HEK293 (cell line): ENCODE results near the gene CDH18.

Experiments used
- CTCF ChIA-PET: fragments of 350-600 bp; formaldehyde crosslinking; extraction: SDS; loops from one replicate; lab custom pipeline; 2021; ENCODE audit warnings: antibody characterized with exemption; lab: Yijun Ruan, JAX
- POLR2A ChIA-PET: fragments of 300-600 bp; formaldehyde crosslinking; extraction: SDS; loops from one replicate; lab custom pipeline; 2020; ENCODE audit warnings: antibody characterized with exemption, inconsistent platforms; lab: Yijun Ruan, JAX
- H3K27ac ChIP-seq: fragments of 200-500 bp; sonication (Bioruptor generic); 2 replicates; pipeline ENCODE4 v1.5.1; 2014; ENCODE audit warnings: low read depth, low read length, control low read depth, inconsistent platforms; ENCODE audit errors: extremely low read depth
- H3K36me3 ChIP-seq, 2 experiments: fragments of 200-500 bp in 1 of 2; sonication (Bioruptor generic) in 1 of 2; 1 replicate in 1 of 2; 2 replicates in 1 of 2; pipeline ENCODE4 v1.5.1; 2014 to 2017; ENCODE audit warnings: inconsistent platforms in 2 of 2, low read length in 2 of 2; ENCODE audit not compliant: control insufficient read depth in 2 of 2, insufficient read depth in 1 of 2
- H3K4me1 ChIP-seq: fragments of 200-500 bp; sonication (Bioruptor generic); 2 replicates; pipeline ENCODE4 v1.5.1; 2014; ENCODE audit warnings: mild to moderate bottlenecking, low read length, inconsistent platforms; ENCODE audit not compliant: control insufficient read depth, insufficient read depth
- H3K4me3 ChIP-seq: 2 replicates; pipeline ENCODE4 v1.5.1; 2011; ENCODE audit warnings: low read depth, mild to moderate bottlenecking, control low read depth, low read length, moderate library complexity
- H3K9me3 ChIP-seq: fragments of 200-500 bp; sonication (Bioruptor generic); 2 replicates; pipeline ENCODE4 v1.5.1; 2014; ENCODE audit warnings: low read depth, low read length, inconsistent platforms; ENCODE audit not compliant: control insufficient read depth, insufficient read depth
- MEIS1 ChIP-seq: sonication (generic); formaldehyde crosslinking; IDR thresholded peaks from 2 replicates; pipeline ENCODE4 v1.8.1; 2022; ENCODE audit warnings: missing genetic modification reagents, mild to moderate bottlenecking, borderline replicate concordance
- REPIN1 ChIP-seq: fragments of 450-650 bp; formaldehyde crosslinking; IDR thresholded peaks from 2 replicates; pipeline ENCODE4 v1.5.1; 2017; ENCODE audit warnings: missing biosample characterization, missing genetic modification characterization, low read depth
- SCRT1 ChIP-seq: fragments of 450-650 bp; formaldehyde crosslinking; IDR thresholded peaks from 2 replicates; pipeline ENCODE4 v1.5.1; 2016; ENCODE audit warnings: missing biosample characterization, missing genetic modification characterization, borderline replicate concordance
- TCF7L2 ChIP-seq: IDR thresholded peaks from 2 replicates; pipeline ENCODE4 v1.6.1; 2011; ENCODE audit warnings: low read depth, mild to moderate bottlenecking, inconsistent platforms, low read length, moderate library complexity, borderline replicate concordance
- YY1 ChIP-seq: fragments of 450-650 bp; formaldehyde crosslinking; IDR thresholded peaks from 2 replicates; pipeline ENCODE4 v1.5.1; 2018; ENCODE audit warnings: missing biosample characterization, missing genetic modification characterization
- ZBTB6 ChIP-seq: fragments of 450-650 bp; formaldehyde crosslinking; IDR thresholded peaks from 2 replicates; pipeline ENCODE4 v1.5.1; 2017; ENCODE audit warnings: missing biosample characterization, missing genetic modification characterization
- ZBTB7A ChIP-seq: fragments of 450-650 bp; formaldehyde crosslinking; IDR thresholded peaks from 2 replicates; pipeline ENCODE4 v1.5.1; 2016; ENCODE audit warnings: low read depth, missing biosample characterization, missing genetic modification characterization
- ZFP3 ChIP-seq: fragments of 450-650 bp; formaldehyde crosslinking; IDR thresholded peaks from 2 replicates; pipeline ENCODE4 v1.5.1; 2016; ENCODE audit warnings: low read depth, missing biosample characterization, missing genetic modification characterization
- ZNF155 ChIP-seq: fragments of 450-650 bp; formaldehyde crosslinking; IDR thresholded peaks from 2 replicates; pipeline ENCODE4 v1.5.1; 2016; ENCODE audit warnings: missing biosample characterization, missing genetic modification characterization
- ZNF202 ChIP-seq: fragments of 450-650 bp; formaldehyde crosslinking; IDR thresholded peaks from 2 replicates; pipeline ENCODE4 v1.5.1; 2016; ENCODE audit warnings: missing biosample characterization, missing genetic modification characterization, borderline replicate concordance
- ZNF23 ChIP-seq: fragments of 450-650 bp; formaldehyde crosslinking; IDR thresholded peaks from 2 replicates; pipeline ENCODE4 v1.5.1; 2016; ENCODE audit warnings: missing biosample characterization, missing genetic modification characterization, borderline replicate concordance
- ZNF280C ChIP-seq: fragments of 450-650 bp; formaldehyde crosslinking; IDR thresholded peaks from 2 replicates; pipeline ENCODE4 v1.5.1; 2016; ENCODE audit warnings: missing biosample characterization, missing genetic modification characterization
- ZNF366 ChIP-seq: fragments of 450-650 bp; formaldehyde crosslinking; conservative IDR thresholded peaks from 2 replicates; pipeline ENCODE4 v1.5.1; 2016; ENCODE audit warnings: missing biosample characterization, missing genetic modification characterization
- ZNF48 ChIP-seq: fragments of 450-650 bp; formaldehyde crosslinking; IDR thresholded peaks from 2 replicates; pipeline ENCODE4 v1.5.1; 2016; ENCODE audit warnings: missing biosample characterization, missing genetic modification characterization
- ZNF560 ChIP-seq: fragments of 450-650 bp; formaldehyde crosslinking; IDR thresholded peaks from 2 replicates; pipeline ENCODE4 v1.5.1; 2017; ENCODE audit warnings: missing biosample characterization, missing genetic modification characterization, borderline replicate concordance
- ZNF629 ChIP-seq: fragments of 450-650 bp; formaldehyde crosslinking; IDR thresholded peaks from 2 replicates; pipeline ENCODE4 v1.5.1; 2017; ENCODE audit warnings: missing biosample characterization, missing genetic modification characterization
- ZNF654 ChIP-seq: fragments of 450-650 bp; formaldehyde crosslinking; IDR thresholded peaks from 2 replicates; pipeline ENCODE4 v1.5.1; 2016; ENCODE audit warnings: low read depth, missing biosample characterization, missing genetic modification characterization
- ZNF658 ChIP-seq: fragments of 450-650 bp; formaldehyde crosslinking; IDR thresholded peaks from 2 replicates; pipeline ENCODE4; 2016; ENCODE audit warnings: missing biosample characterization, missing genetic modification characterization
- ZNF660 ChIP-seq: fragments of 450-650 bp; IDR thresholded peaks from 2 replicates; pipeline ENCODE4 v1.5.1; 2018; ENCODE audit warnings: missing biosample characterization, mild to moderate bottlenecking, missing genetic modification characterization
- ZNF707 ChIP-seq: fragments of 450-650 bp; formaldehyde crosslinking; IDR thresholded peaks from 2 replicates; pipeline ENCODE4 v1.5.1; 2016; ENCODE audit warnings: missing biosample characterization, missing genetic modification characterization
- ZXDB ChIP-seq: fragments of 450-650 bp; formaldehyde crosslinking; IDR thresholded peaks from 2 replicates; pipeline ENCODE4 v1.5.1; 2016; ENCODE audit warnings: missing biosample characterization, missing genetic modification characterization
- TF ChIP-seq, protein P1 (sequence below): fragments of 450-650 bp; formaldehyde crosslinking; IDR thresholded peaks from 2 replicates; pipeline ENCODE4 v1.5.1; 2016; ENCODE audit warnings: missing biosample characterization, missing genetic modification characterization

CDH18 gene

DNA sequence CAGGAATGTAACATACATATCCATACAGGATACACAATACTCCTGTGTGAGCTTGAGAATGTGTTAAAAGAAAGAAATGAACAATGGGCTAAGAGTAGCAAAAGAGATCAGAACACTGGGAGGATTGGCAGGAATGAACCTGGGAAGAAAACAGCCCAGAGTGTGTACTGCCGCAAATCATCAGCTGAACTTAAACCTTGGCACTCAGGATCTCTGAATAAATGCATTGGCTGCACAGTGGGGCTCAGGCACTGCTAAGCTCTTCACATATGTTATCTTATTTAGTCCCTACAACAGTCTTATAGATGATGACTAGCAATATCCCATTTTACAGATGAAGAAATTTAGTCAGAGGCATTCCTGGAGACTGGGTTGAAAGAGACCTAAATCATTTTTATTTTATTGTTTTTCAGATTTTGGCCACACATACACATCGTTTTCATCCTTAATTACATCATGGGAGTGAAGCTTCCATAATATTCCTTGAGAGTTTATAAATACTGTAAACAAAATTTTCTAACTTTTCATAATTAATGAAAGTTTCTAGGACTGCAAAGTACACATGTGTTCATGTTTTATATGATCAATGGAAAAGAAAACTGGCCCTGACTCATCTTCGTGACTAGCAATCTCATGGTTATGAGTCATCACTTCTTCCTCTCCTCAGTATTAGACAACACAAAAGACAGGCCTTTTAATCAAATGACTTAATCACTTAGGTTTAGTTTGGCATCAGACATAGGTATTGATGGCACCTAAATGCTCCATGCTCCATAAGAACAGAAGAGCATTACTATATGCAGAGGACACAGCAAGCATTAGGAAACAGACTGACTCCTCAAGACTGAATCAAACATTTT lies 59.2 kb downstream of the CDH18 start:
- POLR2A ChIA-PET, result interaction anchor here (0.5 kb wide), 1 partner anchor 128 kb away, joined by 3 read pairs; no protein-coding TSS in a partner anchor
- Histone ChIP-seq H3K4me3 (no peak overlapping the region), H3K27ac (no peak overlapping the region), H3K9me3 (no peaks in the 10 kb centered on the region), H3K4me1 (no peaks in the 10 kb centered on the region), H3K36me3 (no peaks in the 10 kb centered on the region)
- TF ChIP-seq ZNF629 (tag by site-specific recombination) (peak; percentile 44; the same call in 1 of the 2 replicates), ZNF23 (tag by site-specific recombination) (no peak), SCRT1 (tag by site-specific recombination) (no peak), ZNF707 (tag by site-specific recombination) (no peak), REPIN1 (no peak), ZXDB (tag by site-specific recombination) (no peak), ZFP3 (tag by site-specific recombination) (no peak), YY1 (no peak), ZNF366 (tag by site-specific recombination) (no peak; the same call in 1 of the 2 replicates), TCF7L2 (no peak), ZBTB7A (tag by site-specific recombination) (no peak), ZNF654 (tag by site-specific recombination) (no peak), MEIS1 (no peak), ZBTB6 (tag by site-specific recombination) (no peak), ZNF48 (tag by site-specific recombination) (no peak), ZNF155 (tag by site-specific recombination) (no peak)
- TF ChIP-seq, protein P1, sequence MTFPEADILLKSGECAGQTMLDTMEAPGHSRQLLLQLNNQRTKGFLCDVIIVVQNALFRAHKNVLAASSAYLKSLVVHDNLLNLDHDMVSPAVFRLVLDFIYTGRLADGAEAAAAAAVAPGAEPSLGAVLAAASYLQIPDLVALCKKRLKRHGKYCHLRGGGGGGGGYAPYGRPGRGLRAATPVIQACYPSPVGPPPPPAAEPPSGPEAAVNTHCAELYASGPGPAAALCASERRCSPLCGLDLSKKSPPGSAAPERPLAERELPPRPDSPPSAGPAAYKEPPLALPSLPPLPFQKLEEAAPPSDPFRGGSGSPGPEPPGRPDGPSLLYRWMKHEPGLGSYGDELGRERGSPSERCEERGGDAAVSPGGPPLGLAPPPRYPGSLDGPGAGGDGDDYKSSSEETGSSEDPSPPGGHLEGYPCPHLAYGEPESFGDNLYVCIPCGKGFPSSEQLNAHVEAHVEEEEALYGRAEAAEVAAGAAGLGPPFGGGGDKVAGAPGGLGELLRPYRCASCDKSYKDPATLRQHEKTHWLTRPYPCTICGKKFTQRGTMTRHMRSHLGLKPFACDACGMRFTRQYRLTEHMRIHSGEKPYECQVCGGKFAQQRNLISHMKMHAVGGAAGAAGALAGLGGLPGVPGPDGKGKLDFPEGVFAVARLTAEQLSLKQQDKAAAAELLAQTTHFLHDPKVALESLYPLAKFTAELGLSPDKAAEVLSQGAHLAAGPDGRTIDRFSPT (tag by site-specific recombination), result peak; percentile 43; the same call in 1 of the 2 replicates
- CTCF ChIA-PET, result interaction anchor here (0.6 kb wide), 1 partner anchor 1291 kb away, joined by 3 read pairs; no protein-coding TSS in a partner anchor

DNA sequence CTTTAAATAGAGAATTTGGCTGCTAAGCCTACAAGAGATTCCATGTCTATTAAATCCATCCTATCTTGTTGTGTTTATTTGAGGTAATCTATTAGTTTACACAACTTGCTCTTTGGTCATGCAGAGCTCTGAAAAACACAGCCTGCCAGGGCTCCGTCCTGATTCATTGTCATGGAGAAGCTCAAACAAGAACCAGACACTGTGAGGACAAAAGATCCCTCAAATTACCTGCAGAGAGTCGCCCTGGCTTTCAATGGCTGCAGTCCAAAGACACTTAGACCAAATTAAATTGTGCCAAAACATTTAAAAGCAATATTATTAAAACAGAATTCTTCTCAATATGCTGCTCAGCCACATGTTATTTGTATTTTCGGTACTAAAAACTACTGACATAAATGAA lies 60.1 kb downstream of the CDH18 start:
- no peak for TF ChIP-seq ZNF280C
- TF ChIP-seq ZNF202, result no peak
- TF ChIP-seq ZNF560 (tag by site-specific recombination), result no peak
- TF ChIP-seq ZNF658 (tag by site-specific recombination), result no peak
- TF ChIP-seq YY1, result no peak
- TF ChIP-seq ZNF660 (tag by site-specific recombination), result no peak
- Histone ChIP-seq H3K4me3 (no peak overlapping the region), H3K9me3 (no peaks in the 10 kb centered on the region), H3K4me1 (no peaks in the 10 kb centered on the region), H3K27ac (no peak overlapping the region), H3K36me3 (no peaks in the 10 kb centered on the region)
- POLR2A ChIA-PET, result no interaction called here
- CTCF ChIA-PET, result no interaction called here
